CD4-positive, alpha-beta T cell treated with Interleukin-15 for 4 hours (primary cell): ENCODE results near the gene FBRSL1.
"Not testable (repeated sequence)": the region's sequence is repeated elsewhere in the genome, so short reads cannot be mapped to it uniquely, and the experiment has no call there.

ENCODE experiments used
- DNase-seq: peaks from one replicate; pipeline ENCODE4 v3.0.0-alpha.2; 2020; ENCODE audit warnings: low spot score

The FBRSL1 gene

GRCh38 chr12:132453361-132454192 is 36.4 kb upstream of the FBRSL1 start:
- DNase-seq = no peak

- DNase-seq = no peak
Measured at GRCh38 chr12:132454193-132454932, 35.6 kb upstream of the FBRSL1 start.

- DNase-seq = no peak
Measured at GRCh38 chr12:132454933-132455418, 35.0 kb upstream of the FBRSL1 start.

- no peak for DNase-seq
Measured at GRCh38 chr12:132455565-132455964, 34.4 kb upstream of the FBRSL1 start.

- no peak for DNase-seq
Measured at GRCh38 chr12:132456186-132456943, 33.6 kb upstream of the FBRSL1 start.

GRCh38 chr12:132456944-132457495 is 32.9 kb upstream of the FBRSL1 start:
- DNase-seq = no peak

- DNase-seq = no peak
Measured at GRCh38 chr12:132458441-132458840, 31.5 kb upstream of the FBRSL1 start.

- no peak for DNase-seq
Measured at GRCh38 chr12:132458846-132459641, 30.9 kb upstream of the FBRSL1 start.

GRCh38 chr12:132460571-132460970 is 29.4 kb upstream of the FBRSL1 start:
- DNase-seq = no peak

- no peak for DNase-seq
Measured at GRCh38 chr12:132461526-132461925, 28.4 kb upstream of the FBRSL1 start.

- no peak for DNase-seq
Measured at GRCh38 chr12:132462788-132463187, 27.2 kb upstream of the FBRSL1 start.

GRCh38 chr12:132463284-132463924 is 26.5 kb upstream of the FBRSL1 start:
- not testable (repeated sequence) for DNase-seq

GRCh38 chr12:132464304-132464703 is 25.6 kb upstream of the FBRSL1 start:
- not testable (repeated sequence) for DNase-seq

- no peak for DNase-seq
Measured at GRCh38 chr12:132464820-132465219, 25.1 kb upstream of the FBRSL1 start.

GRCh38 chr12:132465269-132466190 is 24.4 kb upstream of the FBRSL1 start:
- no peak for DNase-seq

- DNase-seq = no peak
Measured at GRCh38 chr12:132466241-132467201, 23.4 kb upstream of the FBRSL1 start.

GRCh38 chr12:132467511-132467910 is 22.4 kb upstream of the FBRSL1 start:
- no peak for DNase-seq

GRCh38 chr12:132469423-132469822 is 20.5 kb upstream of the FBRSL1 start:
- no peak for DNase-seq
